Astrocyte (in vitro differentiated cells and primary cell): ENCODE data around the gene SNCAIP.

Experiments
- CTCF ChIP-seq: IDR thresholded peaks from 2 replicates; pipeline ENCODE4 v1.5.1; 2011; ENCODE audit warnings: low read depth, mild to moderate bottlenecking, inconsistent platforms, low read length, moderate library complexity; ENCODE audit not compliant: insufficient read depth
- EZH2 ChIP-seq: IDR thresholded peaks from 2 replicates; pipeline ENCODE4 v1.6.1; 2012; ENCODE audit warnings: mild to moderate bottlenecking, low read length, inconsistent platforms; ENCODE audit not compliant: insufficient read depth

- TF ChIP-seq CTCF = no peak
- TF ChIP-seq EZH2 = no peak
These were observed 57.3 kb downstream of the SNCAIP start for GRCh38 chr5:122369253-122369815.
